Measurements from ENCODE around the gene MAEA. TPM values are rescaled to one million over a fixed set of nuclear protein-coding genes. Genes with fewer than 3 reads are reported as not detected.

The MAEA gene
- total and polyA plus RNA-seq, 9 of the 15 experiments (the other 6 are each of a cell fraction or from before 2014, with no cell fraction given): 2.1 to 86.5 (median 45.0) TPM

- TF ChIP-seq KDM5B (IDR thresholded peaks at IDR 0.05; ENCODE audit: insufficient replicate concordance, low read depth, low read length): no peak
- peak; percentile 26; the same call in 1 of the 2 replicates for TF ChIP-seq POLR2AphosphoS5 (IDR thresholded peaks at IDR 0.05; ENCODE audit: control insufficient read depth, insufficient read depth, low read depth, low read length)
Measured at GRCh38 chr4:1305781-1306455, 16.2 kb downstream of the MAEA start (continued).

DNA sequence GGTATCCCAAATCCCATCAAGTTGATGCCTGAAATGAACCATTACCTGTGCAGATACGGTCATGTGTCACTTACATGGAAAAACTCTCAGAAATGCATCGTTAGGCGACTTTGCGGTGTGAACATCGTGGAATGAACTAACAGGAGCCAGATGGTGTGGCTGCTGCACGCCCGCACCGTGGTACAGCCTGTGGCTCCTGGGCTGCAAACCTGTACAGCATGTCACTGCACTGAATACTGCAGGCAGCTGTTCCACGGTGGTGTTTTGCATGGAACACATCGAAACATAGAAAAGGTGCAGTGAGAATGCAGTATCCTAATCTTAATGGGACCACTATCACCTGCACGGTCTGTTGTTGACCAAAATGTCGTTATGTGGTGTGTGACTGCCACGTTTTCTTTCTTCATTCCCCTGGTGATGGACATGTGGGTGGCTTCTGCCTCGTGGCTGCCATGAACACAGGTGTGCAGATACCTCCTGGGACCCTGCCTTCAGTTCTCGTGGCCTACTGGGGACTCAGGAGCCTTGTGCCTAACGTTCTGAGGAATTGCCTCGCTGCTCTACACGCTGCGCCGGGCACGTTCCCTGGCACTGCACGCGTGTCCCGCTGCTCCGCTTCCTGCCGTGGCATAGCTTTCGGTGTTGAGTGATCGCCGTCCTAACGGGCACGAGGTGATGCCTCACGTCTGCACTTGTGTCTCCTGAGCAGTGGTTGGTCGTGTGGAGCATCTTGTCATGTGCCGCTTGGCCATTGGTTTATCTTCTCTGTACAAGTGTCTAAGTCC lies 18.5 kb downstream of the MAEA start:
- no peaks in the 10 kb centered on the region for H3K9me1 ChIP-seq (ENCODE audit: control insufficient read depth, insufficient read depth, low read length)
- H3K27ac ChIP-seq (ENCODE audit: extremely low read depth, low read depth, low read length): no peak overlapping the region
- H3K36me3 ChIP-seq (ENCODE audit: control insufficient read depth, insufficient read depth, low read length): peaks cover 48% of the 10 kb centered on the region; the same call in 2 of the 3 replicates
- peak overlapping the region in 1 of 2 experiments; percentile 80; a peak in 2 of 4 replicates for H3K9ac ChIP-seq (ENCODE audit: insufficient read depth in 1 of 2, low read depth in 2 of 2, low read length in 2 of 2)
- no peak overlapping the region for H2AFZ ChIP-seq (ENCODE audit: low read depth, low read length)
- peaks cover 4 to 44% of the 10 kb centered on the region in 2 experiments; a peak in 4 of 5 replicates for H3K4me1 ChIP-seq (replicated peaks in 1 of 2; ENCODE audit: control insufficient read depth in 2 of 2, insufficient read depth in 2 of 2, low read length in 2 of 2)
- no peaks in the 10 kb centered on the region for H3K9me3 ChIP-seq (replicated peaks; ENCODE audit: control insufficient read depth, insufficient read depth, low read depth, low read length)
- CTCF ChIA-PET (ENCODE audit: low intra/inter-chr PET ratio): no interaction called here
- in situ Hi-C loops (cut with MboI): no loop called here
- POLR2A ChIA-PET: interaction anchor here (0.6 to 2.2 kb wide), 7 partner anchors 10 to 613 kb away, joined by 3 to 11 read pairs (median 4); partner anchors contain the start of gene MAEA
- DNase-seq (ENCODE audit: extremely low read depth in 1 of 4, low spot score in 3 of 4) (no peak), FAIRE-seq (no peak), ATAC-seq (no peak)
- peaks cover 83% of the 10 kb centered on the region for H3K79me2 ChIP-seq (ENCODE audit: control insufficient read depth, insufficient read depth, low read length)
- WGBS (ENCODE audit: insufficient coverage, low coverage, missing lambda C conversion rate): 94% methylated on average over 33 of the region's 34 CpGs
- intact Hi-C loops (cut with micrococcal nuclease): no loop called here
- H4K20me1 ChIP-seq (replicated peaks; ENCODE audit: control insufficient read depth, insufficient read depth, low read length): peaks cover 12% of the 10 kb centered on the region
- H3K27me3 ChIP-seq (ENCODE audit: control insufficient read depth in 2 of 2, insufficient read depth in 2 of 2, low read length in 2 of 2): no peaks in the 10 kb centered on the region; a peak in 1 of 5 replicates
- H3K4me2 ChIP-seq (ENCODE audit: insufficient read depth, low read length): 0 out of 2 replicates have a peak overlapping the region, but pooled peaks have one; percentile 6
- BruUV-seq (replicated peaks): no TSS peak
- H3K4me3 ChIP-seq: no peak overlapping the region
- TF ChIP-seq POLR2G (IDR thresholded peaks at IDR 0.05; ENCODE audit: low read depth, low read length) (peak; percentile 59), POLR2AphosphoS5 (IDR thresholded peaks at IDR 0.05; ENCODE audit: control insufficient read depth, insufficient read depth, low read depth, low read length) (0 out of 2 replicates have a peak, but pooled peaks have one; percentile 28), MEIS2 (IDR thresholded peaks at IDR 0.05; ENCODE audit: partially characterized antibody) (no peak), RAD21 (CRISPR knock-in tag; conservative IDR thresholded peaks at IDR 0.05 in 1 of 2, IDR thresholded peaks at IDR 0.05 in 1 of 2) (no peak), E2F1 (CRISPR knock-in tag; IDR thresholded peaks at IDR 0.05) (no peak), MCM2 (IDR thresholded peaks at IDR 0.05; ENCODE audit: low read depth) (no peak), ZSCAN29 (IDR thresholded peaks at IDR 0.05) (no peak)
